ENCODE measurements around the gene CYB561D1.

GRCh38 chr1:109534307-109534858, 40.5 kb downstream of the CYB561D1 start:
- TF ChIP-seq TAF1 (IDR thresholded peaks at IDR 0.05; ENCODE audit: borderline replicate concordance, low read depth, low read length): no peak
- TF ChIP-seq POLR2AphosphoS5 (IDR thresholded peaks at IDR 0.05; ENCODE audit: low read depth, low read length): no peak
- TF ChIP-seq POLR2A (IDR thresholded peaks at IDR 0.05; ENCODE audit: low read depth, low read length): no peak

All from GM12892 (cell line).